Astrocyte (in vitro differentiated cells and primary cell): ENCODE data around the gene ORM1. TPM values are rescaled to one million over a fixed set of nuclear protein-coding genes. Genes with fewer than 3 reads are reported as not detected.
A peak's percentile ranks its signal among the peaks of the same experiment; 100 is the strongest.
"Not testable (repeated sequence)": the region's sequence is repeated elsewhere in the genome, so short reads cannot be mapped to it uniquely, and the experiment has no call there.

Experiments used
- DNase-seq: peaks from one replicate; pipeline ENCODE4 v3.0.0-alpha.2; 2010; ENCODE audit warnings: low read depth
- FAIRE-seq: peaks from 2 replicates; lab custom pipeline; 2011; peaks lifted over from hg19 to GRCh38; lab: Jason Lieb, UNC
- H2AFZ ChIP-seq: 2 replicates; pipeline ENCODE4 v1.6.0; 2012; ENCODE audit warnings: low read depth, low read length, inconsistent platforms
- H3K27ac ChIP-seq: 2 replicates; pipeline ENCODE4 v1.5.1; 2011; ENCODE audit warnings: low read depth, low read length, inconsistent platforms
- H3K27me3 ChIP-seq: 2 replicates; pipeline ENCODE4 v1.6.0; 2011; ENCODE audit warnings: low read length, inconsistent platforms; ENCODE audit not compliant: insufficient read depth
- H3K36me3 ChIP-seq: 2 replicates; pipeline ENCODE4 v1.5.1; 2011; ENCODE audit warnings: low read length, inconsistent platforms; ENCODE audit not compliant: insufficient read depth
- H3K4me1 ChIP-seq: 2 replicates; pipeline ENCODE4 v1.5.1; 2011; ENCODE audit warnings: low read length, inconsistent platforms; ENCODE audit not compliant: insufficient read depth
- H3K4me2 ChIP-seq: 2 replicates; pipeline ENCODE4 v1.6.0; 2012; ENCODE audit warnings: low read length, inconsistent platforms
- H3K4me3 ChIP-seq: 2 replicates; pipeline ENCODE4 v1.5.1; 2011; ENCODE audit warnings: low read depth, mild to moderate bottlenecking, low read length, inconsistent platforms; ENCODE audit not compliant: insufficient read depth
- H3K79me2 ChIP-seq: 2 replicates; pipeline ENCODE4 v1.6.0; 2012; ENCODE audit warnings: mild to moderate bottlenecking, low read length, inconsistent platforms; ENCODE audit not compliant: insufficient read depth
- H3K9ac ChIP-seq: 2 replicates; pipeline ENCODE4 v1.6.0; 2012; ENCODE audit warnings: mild to moderate bottlenecking, low read length, inconsistent platforms
- H3K9me3 ChIP-seq: 2 replicates; pipeline ENCODE4 v1.5.1; 2012; ENCODE audit warnings: low read depth, mild to moderate bottlenecking, low read length, inconsistent platforms; ENCODE audit not compliant: insufficient read depth
- H4K20me1 ChIP-seq: 2 replicates; pipeline ENCODE4 v1.6.0; 2012; ENCODE audit warnings: low read length, inconsistent platforms; ENCODE audit not compliant: insufficient read depth
- H3K27ac Mint-ChIP-seq: one replicate; pipeline ENCODE4 v1.8.0; 2021; ENCODE audit warnings: mild to moderate bottlenecking, mixed read lengths; ENCODE audit not compliant: unreplicated experiment
- H3K27me3 Mint-ChIP-seq: one replicate; pipeline ENCODE4 v1.8.0; 2021; ENCODE audit warnings: low read depth, mixed read lengths; ENCODE audit not compliant: unreplicated experiment
- H3K36me3 Mint-ChIP-seq: one replicate; pipeline ENCODE4 v1.8.0; 2021; ENCODE audit warnings: low read depth, mixed read lengths; ENCODE audit not compliant: unreplicated experiment
- H3K4me1 Mint-ChIP-seq: one replicate; pipeline ENCODE4 v1.8.0; 2021; ENCODE audit warnings: low read depth, mixed read lengths; ENCODE audit not compliant: unreplicated experiment
- H3K4me3 Mint-ChIP-seq: one replicate; pipeline ENCODE4 v1.8.0; 2021; ENCODE audit warnings: mild to moderate bottlenecking, moderate library complexity, mixed read lengths; ENCODE audit not compliant: unreplicated experiment
- H3K9me3 Mint-ChIP-seq: one replicate; pipeline ENCODE4 v1.8.0; 2021; ENCODE audit warnings: mild to moderate bottlenecking, mixed read lengths; ENCODE audit not compliant: unreplicated experiment
- CTCF ChIP-seq: IDR thresholded peaks from 2 replicates; pipeline ENCODE4 v1.5.1; 2011; ENCODE audit warnings: low read depth, mild to moderate bottlenecking, inconsistent platforms, low read length, moderate library complexity; ENCODE audit not compliant: insufficient read depth
- EZH2 ChIP-seq: IDR thresholded peaks from 2 replicates; pipeline ENCODE4 v1.6.1; 2012; ENCODE audit warnings: mild to moderate bottlenecking, low read length, inconsistent platforms; ENCODE audit not compliant: insufficient read depth
- total RNA-seq: library from RNA; stranded (reverse); gene quantifications from 2 replicates; pipeline ENCODE4 v1.2.1, GENCODE V29; 2021

Gene ORM1
- total RNA-seq, 1 donor from 2014 or later = not detected

- H3K36me3 Mint-ChIP-seq = peaks cover 6% of the 10 kb centered on the region
- Histone ChIP-seq H3K4me3 (no peak overlapping the region), H3K4me2 (no peak overlapping the region), H3K36me3 (no peaks in the 10 kb centered on the region), H3K27me3 (no peaks in the 10 kb centered on the region), H3K79me2 (no peaks in the 10 kb centered on the region), H3K4me1 (no peaks in the 10 kb centered on the region), H3K9ac (no peak overlapping the region), H3K27ac (no peak overlapping the region), H2AFZ (no peak overlapping the region), H4K20me1 (no peaks in the 10 kb centered on the region), H3K9me3 (no peaks in the 10 kb centered on the region)
- TF ChIP-seq CTCF (no peak), EZH2 (no peak)
- DNase-seq (no peak), FAIRE-seq (no peak)
- H3K27ac Mint-ChIP-seq = no peak overlapping the region
- H3K4me3 Mint-ChIP-seq = no peak overlapping the region
- H3K27me3 Mint-ChIP-seq = peaks cover 4% of the 10 kb centered on the region
- H3K9me3 Mint-ChIP-seq = no peaks in the 10 kb centered on the region
- H3K4me1 Mint-ChIP-seq = no peaks in the 10 kb centered on the region
Measured at GRCh38 chr9:114330636-114331035, 7.7 kb downstream of the ORM1 start.

- not testable (repeated sequence) for H4K20me1 ChIP-seq, H3K27ac ChIP-seq, FAIRE-seq, H3K4me3 ChIP-seq, H3K36me3 ChIP-seq, H3K9me3 ChIP-seq, H3K36me3 Mint-ChIP-seq, DNase-seq, H3K27me3 Mint-ChIP-seq, H3K27me3 ChIP-seq, H3K9me3 Mint-ChIP-seq, H3K79me2 ChIP-seq, H2AFZ ChIP-seq, H3K9ac ChIP-seq, H3K4me2 ChIP-seq, H3K4me3 Mint-ChIP-seq, H3K4me1 Mint-ChIP-seq, H3K27ac Mint-ChIP-seq, H3K4me1 ChIP-seq
Measured at GRCh38 chr9:114331229-114332195, 8.6 kb downstream of the ORM1 start.

- not testable (repeated sequence) for H3K4me1 ChIP-seq, H3K79me2 ChIP-seq, H3K4me3 ChIP-seq, H3K27me3 ChIP-seq, H4K20me1 ChIP-seq, H2AFZ ChIP-seq, H3K36me3 ChIP-seq, H3K27ac Mint-ChIP-seq, H3K4me3 Mint-ChIP-seq, H3K9me3 Mint-ChIP-seq, DNase-seq, H3K9me3 ChIP-seq, FAIRE-seq, H3K4me1 Mint-ChIP-seq, H3K9ac ChIP-seq, H3K27ac ChIP-seq, H3K27me3 Mint-ChIP-seq, H3K4me2 ChIP-seq
- H3K36me3 Mint-ChIP-seq = peaks cover 11% of the 10 kb centered on the region
Measured at GRCh38 chr9:114332474-114333040, 9.7 kb downstream of the ORM1 start.

- not testable (repeated sequence) for H3K27me3 ChIP-seq, H3K4me1 Mint-ChIP-seq, H3K4me1 ChIP-seq, H3K4me3 ChIP-seq, H3K9ac ChIP-seq, H3K27ac ChIP-seq, H4K20me1 ChIP-seq, H3K27me3 Mint-ChIP-seq, H3K9me3 ChIP-seq, H3K79me2 ChIP-seq, H3K9me3 Mint-ChIP-seq, H3K4me3 Mint-ChIP-seq, DNase-seq, H3K27ac Mint-ChIP-seq, H3K36me3 ChIP-seq, H2AFZ ChIP-seq, H3K4me2 ChIP-seq
- peaks cover 11% of the 10 kb centered on the region for H3K36me3 Mint-ChIP-seq
- peak; percentile 37 for FAIRE-seq
Measured at GRCh38 chr9:114333718-114334117, 10.8 kb downstream of the ORM1 start.
